Neutrophil (primary cell): ENCODE results near the gene CDON.
"Not testable (repeated sequence)": the region's sequence is repeated elsewhere in the genome, so short reads cannot be mapped to it uniquely, and the experiment has no call there.

ENCODE experiments used
- H3K27ac ChIP-seq: fragments of 200-600 bp; sonication (generic); 2 replicates; pipeline ENCODE4 v1.5.1; 2016; ENCODE audit warnings: mild to moderate bottlenecking, moderate library complexity
- H3K27me3 ChIP-seq: fragments of 200-600 bp; sonication (generic); 2 replicates; pipeline ENCODE4 v1.6.0; 2016; ENCODE audit warnings: mild to moderate bottlenecking
- H3K36me3 ChIP-seq: fragments of 200-600 bp; sonication (generic); 2 replicates; pipeline ENCODE4 v1.5.1; 2017
- H3K4me1 ChIP-seq, 2 experiments: fragments of 200-600 bp in 1 of 2; sonication (generic) in 1 of 2; 1 replicate in 1 of 2; 2 replicates in 1 of 2; pipeline versions ENCODE4 v1.5.1 to v1.6.1; 2013 to 2016; ENCODE audit warnings: low read depth in 1 of 2, low read length in 1 of 2, mild to moderate bottlenecking in 1 of 2, moderate library complexity in 1 of 2; ENCODE audit not compliant: control insufficient read depth in 1 of 2, insufficient read depth in 1 of 2
- H3K4me3 ChIP-seq, 2 experiments: fragments of 200-600 bp in 1 of 2; sonication (generic) in 1 of 2; 1 replicate in 1 of 2; 2 replicates in 1 of 2; pipeline ENCODE4 v1.5.1; 2013 to 2016; ENCODE audit warnings: low read depth in 1 of 2, low read length in 1 of 2, mild to moderate bottlenecking in 1 of 2, moderate library complexity in 1 of 2
- H3K9me3 ChIP-seq: fragments of 200-600 bp; sonication (generic); 2 replicates; pipeline ENCODE4 v1.5.1; 2016
- CTCF ChIP-seq: fragments of 200-600 bp; sonication (generic); IDR thresholded peaks from 2 replicates; pipeline ENCODE4 v1.5.1; 2016; ENCODE audit warnings: antibody characterized with exemption

The CDON gene

GRCh38 chr11:126034933-126035425 is 27.7 kb downstream of the CDON start:
- H3K4me1 ChIP-seq, result no peaks in the 10 kb centered on the region
- no peaks in the 10 kb centered on the region for H3K36me3 ChIP-seq
- H3K27me3 ChIP-seq, result peaks cover 52% of the 10 kb centered on the region
- no peak overlapping the region for H3K4me3 ChIP-seq
- TF ChIP-seq CTCF, result no peak
- no peaks in the 10 kb centered on the region for H3K9me3 ChIP-seq
- H3K27ac ChIP-seq, result no peak overlapping the region

GRCh38 chr11:126034039-126034932 is 28.4 kb downstream of the CDON start:
- H3K9me3 ChIP-seq, result no peaks in the 10 kb centered on the region
- H3K36me3 ChIP-seq, result no peaks in the 10 kb centered on the region
- no peak overlapping the region for H3K4me3 ChIP-seq
- H3K4me1 ChIP-seq, result no peaks in the 10 kb centered on the region
- H3K27ac ChIP-seq, result no peak overlapping the region
- H3K27me3 ChIP-seq, result peaks cover 51% of the 10 kb centered on the region
- TF ChIP-seq CTCF, result no peak

GRCh38 chr11:126032375-126032774 is 30.3 kb downstream of the CDON start:
- H3K9me3 ChIP-seq, result no peaks in the 10 kb centered on the region
- H3K27me3 ChIP-seq, result peaks cover 55% of the 10 kb centered on the region
- H3K36me3 ChIP-seq, result no peaks in the 10 kb centered on the region
- no peaks in the 10 kb centered on the region for H3K4me1 ChIP-seq
- TF ChIP-seq CTCF, result no peak
- no peak overlapping the region for H3K27ac ChIP-seq
- no peak overlapping the region for H3K4me3 ChIP-seq

GRCh38 chr11:126029805-126030204 is 32.9 kb downstream of the CDON start:
- H3K36me3 ChIP-seq, result no peaks in the 10 kb centered on the region
- peaks cover 64% of the 10 kb centered on the region for H3K27me3 ChIP-seq
- no peak overlapping the region for H3K4me3 ChIP-seq
- no peak for TF ChIP-seq CTCF
- H3K9me3 ChIP-seq, result no peaks in the 10 kb centered on the region
- no peaks in the 10 kb centered on the region for H3K4me1 ChIP-seq
- H3K27ac ChIP-seq, result no peak overlapping the region

- H3K27ac ChIP-seq, result no peak overlapping the region
- H3K9me3 ChIP-seq, result no peaks in the 10 kb centered on the region
- H3K36me3 ChIP-seq, result no peaks in the 10 kb centered on the region
- no peak overlapping the region for H3K4me3 ChIP-seq
- peaks cover 58% of the 10 kb centered on the region for H3K27me3 ChIP-seq
- no peak for TF ChIP-seq CTCF
- H3K4me1 ChIP-seq, result no peaks in the 10 kb centered on the region
These were observed 33.4 kb downstream of the CDON start for GRCh38 chr11:126029237-126029636.

GRCh38 chr11:126028534-126028933 is 34.1 kb downstream of the CDON start:
- not testable (repeated sequence) for H3K27ac ChIP-seq, H3K9me3 ChIP-seq, H3K4me1 ChIP-seq, H3K36me3 ChIP-seq, H3K4me3 ChIP-seq
- peaks cover 51% of the 10 kb centered on the region for H3K27me3 ChIP-seq
